Measurements from ENCODE around the gene PHGDH.

- no peak for TF ChIP-seq CTCF (IDR thresholded peaks at IDR 0.05; ENCODE audit: low read depth, low read length)
- no peak for TF ChIP-seq EZH2phosphoT487 (IDR thresholded peaks at IDR 0.05; ENCODE audit: low read depth)
These were observed 10.1 kb upstream of the PHGDH start for GRCh38 chr1:119701659-119702058.

Data from OCI-LY3 (cell line).